NB4 (cell line): ENCODE results near the gene FLNB.

ENCODE experiments used
- CTCF ChIP-seq: IDR thresholded peaks from one replicate; pipeline ENCODE4 v1.5.1; 2012; ENCODE audit warnings: low read depth, low read length
- POLR2A ChIP-seq: IDR thresholded peaks from 2 replicates; pipeline ENCODE4 v1.6.1; 2011; ENCODE audit warnings: mild to moderate bottlenecking; ENCODE audit not compliant: insufficient read length; ENCODE audit errors: extremely low read depth

- no peak for TF ChIP-seq CTCF
- no peak for TF ChIP-seq POLR2A
Observed at GRCh38 chr3:58022490-58022889, 14.3 kb downstream of the FLNB start.
